Karpas-422 (cell line): ENCODE measurements around the gene PDCD2L. TPM values are rescaled to one million over a fixed set of nuclear protein-coding genes. Genes with fewer than 3 reads are reported as not detected.
"Not testable (repeated sequence)": the region's sequence is repeated elsewhere in the genome, so short reads cannot be mapped to it uniquely, and the experiment has no call there.

Experiments
- DNase-seq: peaks from one replicate; pipeline ENCODE4 v3.0.0-alpha.2; 2015
- H2AFZ ChIP-seq: fragments of 200-600 bp; sonication (generic); 2 replicates; pipeline ENCODE4 v1.6.1; 2014; ENCODE audit warnings: antibody characterized with exemption, low read length, mixed read lengths
- H3K27ac ChIP-seq: fragments of 200-600 bp; sonication (generic); 2 replicates; pipeline ENCODE4 v1.5.1; 2014; ENCODE audit warnings: mild to moderate bottlenecking, low read length, moderate library complexity
- H3K27me3 ChIP-seq: fragments of 200-600 bp; sonication (generic); 2 replicates; pipeline ENCODE4 v1.6.1; 2014; ENCODE audit warnings: low read length, mixed read lengths
- H3K36me3 ChIP-seq: fragments of 200-600 bp; sonication (generic); 2 replicates; pipeline ENCODE4 v1.6.1; 2014; ENCODE audit warnings: low read length, mixed read lengths; ENCODE audit not compliant: insufficient read depth
- H3K4me1 ChIP-seq: fragments of 200-600 bp; sonication (generic); 2 replicates; pipeline ENCODE4 v1.6.1; 2014; ENCODE audit warnings: mild to moderate bottlenecking, low read length, mixed read lengths
- H3K4me2 ChIP-seq: fragments of 200-600 bp; sonication (generic); 2 replicates; pipeline ENCODE4 v1.6.1; 2014; ENCODE audit warnings: low read length, low read depth, mild to moderate bottlenecking; ENCODE audit not compliant: poor library complexity, severe bottlenecking
- H3K4me3 ChIP-seq: fragments of 200-600 bp; sonication (generic); 2 replicates; pipeline ENCODE4 v1.5.1; 2014; ENCODE audit warnings: mild to moderate bottlenecking, antibody characterized with exemption, low read length, mixed read lengths
- H3K79me2 ChIP-seq: fragments of 200-600 bp; sonication (generic); 2 replicates; pipeline ENCODE4 v1.6.1; 2014; ENCODE audit warnings: mild to moderate bottlenecking, low read length, mixed read lengths
- H3K9ac ChIP-seq: fragments of 200-600 bp; sonication (generic); 2 replicates; pipeline ENCODE4 v1.6.0; 2014; ENCODE audit warnings: low read length
- H3K9me2 ChIP-seq: fragments of 200-600 bp; sonication (generic), shearing (Covaris generic); replicated peaks from 2 replicates; pipeline ENCODE4 v1.6.0; 2014; ENCODE audit warnings: mild to moderate bottlenecking, low read length, moderate library complexity; ENCODE audit not compliant: insufficient read depth
- H3K9me3 ChIP-seq: fragments of 300-700, 200-600 bp; sonication (generic); 2 replicates; pipeline ENCODE4 v1.6.1; 2014; ENCODE audit warnings: low read length, mixed read lengths
- H4K20me1 ChIP-seq: fragments of 200-600 bp; sonication (generic); 2 replicates; pipeline ENCODE4 v1.6.1; 2014; ENCODE audit warnings: mild to moderate bottlenecking, antibody characterized with exemption, low read length, low read depth; ENCODE audit not compliant: insufficient read depth
- total RNA-seq: library from RNA; depleted of rRNA; stranded (reverse); fragments of >200 nt; shearing (Covaris generic); gene quantifications from 2 replicates; pipeline ENCODE4 v1.2.3, GENCODE V29; 2014; ENCODE audit warnings: low replicate concordance

Gene PDCD2L
- total RNA-seq, 1 experiment from 2014 or later, result 38.1 TPM

DNA sequence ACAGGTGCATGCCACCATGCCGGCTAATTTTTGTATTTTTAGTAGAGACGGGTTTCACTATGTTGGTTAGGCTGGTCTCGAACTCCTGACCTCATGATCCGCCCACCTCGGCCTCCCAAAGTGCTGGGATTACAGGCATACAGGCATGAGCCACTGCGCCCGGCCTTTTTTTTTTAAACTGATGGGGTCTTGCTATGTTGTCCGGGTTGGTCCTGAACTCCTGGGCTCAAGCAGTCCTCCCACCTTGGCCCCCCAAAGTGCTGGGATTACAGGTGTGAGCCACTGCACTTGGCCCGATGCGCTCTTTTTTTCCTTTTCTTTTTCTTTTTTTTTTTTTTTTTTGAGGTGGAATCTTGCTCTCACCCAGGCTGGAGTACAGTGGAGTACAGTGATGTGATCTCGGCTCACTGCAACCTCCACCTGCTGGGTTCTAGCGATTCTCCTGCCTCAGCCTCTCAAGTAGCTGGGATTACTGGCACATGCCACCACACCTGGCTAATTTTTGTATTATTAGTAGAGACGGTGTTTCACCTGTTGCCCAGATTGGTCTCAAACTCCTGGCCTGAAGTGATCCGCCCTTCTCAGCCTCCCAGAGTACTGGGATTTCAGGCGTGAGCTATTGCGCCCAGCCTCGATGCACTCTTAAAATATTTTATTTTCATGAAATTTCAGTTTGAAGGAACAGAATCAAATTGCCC is 51.7 kb downstream of the PDCD2L start:
- not testable (repeated sequence) for H3K9me2 ChIP-seq, H3K27ac ChIP-seq, H3K27me3 ChIP-seq, H2AFZ ChIP-seq, H3K4me3 ChIP-seq, H3K9ac ChIP-seq, H3K4me2 ChIP-seq, DNase-seq, H3K9me3 ChIP-seq
- peaks cover 80% of the 10 kb centered on the region for H3K79me2 ChIP-seq
- peaks cover 65% of the 10 kb centered on the region for H3K36me3 ChIP-seq
- peaks cover 48% of the 10 kb centered on the region for H3K4me1 ChIP-seq
- peaks cover 35% of the 10 kb centered on the region for H4K20me1 ChIP-seq

DNA sequence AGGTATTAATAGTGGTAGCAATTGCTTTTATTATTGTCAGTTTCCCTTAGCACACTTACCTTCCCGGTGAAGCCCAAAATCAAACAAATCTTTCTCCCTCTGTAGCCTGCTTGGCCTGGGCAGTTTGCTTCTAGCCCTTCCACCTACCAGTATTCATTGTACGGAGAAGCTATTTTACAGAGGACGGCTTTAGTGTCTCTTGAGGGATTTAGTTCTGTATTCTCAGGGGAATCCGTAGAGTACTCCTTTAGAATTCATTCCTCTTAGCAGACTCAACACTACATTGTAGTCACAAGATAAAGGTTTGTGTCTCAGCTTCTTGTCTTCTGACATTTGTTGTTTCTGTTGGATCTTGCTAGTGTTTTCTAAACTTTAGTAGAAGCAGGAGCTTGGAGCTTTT is 53.2 kb downstream of the PDCD2L start:
- peaks cover 87% of the 10 kb centered on the region for H3K79me2 ChIP-seq
- peak; percentile 77 for DNase-seq

DNA sequence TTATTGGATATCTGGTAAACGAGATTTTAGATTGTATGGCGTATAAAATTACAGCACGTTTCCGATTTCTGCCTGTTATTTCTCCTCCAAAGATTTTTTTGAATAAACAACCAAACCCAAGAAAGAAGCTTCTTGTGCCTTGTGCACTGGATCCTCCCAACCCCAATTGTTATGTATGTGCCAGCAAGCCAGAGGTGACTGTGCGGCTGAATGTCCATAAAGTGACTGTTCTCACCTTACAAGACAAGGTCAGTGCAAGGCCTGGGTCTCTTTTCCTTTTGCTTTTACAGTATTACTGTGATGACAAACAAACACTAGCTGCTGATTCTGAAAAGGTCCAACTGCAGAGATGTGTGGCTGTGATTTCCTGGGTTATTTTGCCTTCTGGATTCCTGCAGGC is 54.5 kb downstream of the PDCD2L start:
- H3K4me1 ChIP-seq, result peaks cover 48% of the 10 kb centered on the region
- peaks cover 83% of the 10 kb centered on the region for H3K79me2 ChIP-seq
- H3K36me3 ChIP-seq, result peaks cover 68% of the 10 kb centered on the region
- no peaks in the 10 kb centered on the region for H3K27me3 ChIP-seq
- no peak overlapping the region for H2AFZ ChIP-seq
- no peaks in the 10 kb centered on the region for H3K9me2 ChIP-seq
- H3K9me3 ChIP-seq, result no peaks in the 10 kb centered on the region
- H3K9ac ChIP-seq, result peak overlapping the region; percentile 3; the same call in 1 of the 2 replicates
- H3K27ac ChIP-seq, result peak overlapping the region; percentile 68
- no peak overlapping the region for H3K4me3 ChIP-seq
- peaks cover 44% of the 10 kb centered on the region for H4K20me1 ChIP-seq
- DNase-seq, result no peak
- peak overlapping the region; percentile 43 for H3K4me2 ChIP-seq

More for the DNA sequence above, 53.2 kb downstream of the PDCD2L start:
- Histone ChIP-seq H3K9me2 (no peaks in the 10 kb centered on the region), H4K20me1 (peaks cover 44% of the 10 kb centered on the region), H2AFZ (no peak overlapping the region), H3K9ac (no peak overlapping the region), H3K9me3 (no peaks in the 10 kb centered on the region), H3K27me3 (no peaks in the 10 kb centered on the region), H3K36me3 (peaks cover 71% of the 10 kb centered on the region), H3K4me1 (peaks cover 48% of the 10 kb centered on the region), H3K27ac (peak overlapping the region; percentile 18; the same call in 1 of the 2 replicates), H3K4me2 (peak overlapping the region; percentile 14), H3K4me3 (no peak overlapping the region)

DNA sequence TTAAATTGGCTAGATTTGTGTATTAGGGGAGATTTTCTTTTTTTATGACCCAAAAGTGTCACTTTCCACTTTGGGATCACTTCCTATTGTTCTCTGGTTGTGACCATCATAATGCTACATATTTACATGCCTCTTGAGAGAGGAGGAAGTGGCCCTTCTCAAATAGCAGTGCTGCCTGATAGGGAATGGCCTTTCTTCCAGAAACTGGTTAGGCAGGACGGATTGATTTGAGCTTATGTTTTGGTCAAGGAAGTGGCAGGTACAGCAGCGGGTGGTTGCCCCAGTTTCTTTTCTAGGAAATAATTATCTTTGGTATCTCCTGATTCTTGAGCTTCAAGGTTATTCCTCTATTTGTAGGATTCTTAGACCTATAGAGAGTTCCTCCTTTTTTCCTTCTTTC is 55.4 kb downstream of the PDCD2L start:
- peaks cover 61% of the 10 kb centered on the region for H3K36me3 ChIP-seq

DNA sequence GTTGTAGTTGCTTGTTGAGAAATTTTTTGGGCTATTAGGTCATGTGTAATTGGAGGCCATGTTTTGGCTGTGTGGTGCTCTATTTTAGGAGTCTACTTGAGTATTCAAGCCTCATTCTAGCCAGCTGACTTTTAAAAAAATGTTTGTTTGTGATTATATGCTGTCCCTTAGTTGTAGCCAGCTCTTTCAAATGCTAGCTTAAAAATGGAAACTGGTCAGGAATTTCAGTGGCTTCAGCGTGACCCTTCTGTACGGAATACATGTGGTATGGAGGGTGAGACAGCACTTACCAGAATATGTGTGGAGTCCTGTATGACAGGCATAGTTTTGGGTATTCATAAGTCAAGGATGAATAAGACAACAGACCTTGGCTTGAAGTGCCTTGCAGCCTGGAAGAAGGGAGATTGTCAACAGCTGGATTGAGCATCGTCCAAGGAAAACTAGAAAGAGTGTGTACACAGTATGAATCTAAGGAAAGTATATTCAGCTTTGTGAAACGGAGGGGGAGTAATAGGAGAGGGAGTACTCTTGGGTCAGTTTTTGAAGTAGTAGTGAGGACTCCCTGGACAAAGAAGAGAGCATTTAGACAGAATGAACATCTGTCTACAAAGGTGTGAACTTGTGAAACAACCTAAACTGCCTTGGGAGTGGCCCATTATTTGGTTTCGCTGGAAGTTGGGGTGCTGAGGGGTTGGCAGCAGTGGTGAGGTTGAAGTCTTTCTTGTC is 57.3 kb downstream of the PDCD2L start:
- Histone ChIP-seq H3K4me1 (peaks cover 32% of the 10 kb centered on the region), H2AFZ (no peak overlapping the region), H3K9me2 (no peaks in the 10 kb centered on the region), H3K4me2 (no peak overlapping the region), H3K4me3 (no peak overlapping the region), H3K9ac (no peak overlapping the region), H3K79me2 (peaks cover 72% of the 10 kb centered on the region), H3K27me3 (no peaks in the 10 kb centered on the region), H3K27ac (no peak overlapping the region), H4K20me1 (peaks cover 36% of the 10 kb centered on the region), H3K9me3 (no peaks in the 10 kb centered on the region), H3K36me3 (peaks cover 68% of the 10 kb centered on the region)
- DNase-seq, result no peak

More for the DNA sequence above, 55.4 kb downstream of the PDCD2L start:
- no peaks in the 10 kb centered on the region for H3K9me3 ChIP-seq
- peaks cover 77% of the 10 kb centered on the region for H3K79me2 ChIP-seq
- H2AFZ ChIP-seq, result no peak overlapping the region
- H3K27ac ChIP-seq, result peak overlapping the region; percentile 68
- no peak overlapping the region for H3K4me3 ChIP-seq
- no peaks in the 10 kb centered on the region for H3K9me2 ChIP-seq
- H3K4me2 ChIP-seq, result peak overlapping the region; percentile 43
- no peaks in the 10 kb centered on the region for H3K27me3 ChIP-seq
- H4K20me1 ChIP-seq, result peaks cover 44% of the 10 kb centered on the region
- H3K9ac ChIP-seq, result no peak overlapping the region
- H3K4me1 ChIP-seq, result peaks cover 45% of the 10 kb centered on the region
- DNase-seq, result no peak

DNA sequence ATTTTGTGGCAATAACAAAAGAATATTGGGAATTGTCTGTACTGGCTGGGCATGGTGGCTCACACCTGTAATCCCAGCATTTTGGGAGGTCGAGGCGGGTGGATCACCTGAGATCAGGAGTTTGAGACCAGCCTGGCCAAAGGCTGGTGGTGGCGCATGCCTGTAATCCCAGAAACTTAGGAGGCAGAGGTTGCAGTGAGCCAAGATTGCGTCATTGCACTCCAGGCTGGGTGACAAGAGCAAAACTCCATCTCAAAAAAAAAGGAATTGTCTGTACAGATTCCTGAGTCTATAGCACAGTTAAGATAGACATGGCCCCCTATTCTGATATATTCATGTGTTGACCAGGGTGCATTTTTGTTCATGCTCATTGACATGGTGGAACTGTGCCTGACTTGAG is 60.6 kb downstream of the PDCD2L start:
- not testable (repeated sequence) for H3K4me2 ChIP-seq, H3K9ac ChIP-seq, H2AFZ ChIP-seq, H3K4me1 ChIP-seq, DNase-seq, H3K9me3 ChIP-seq, H3K27ac ChIP-seq, H3K4me3 ChIP-seq, H3K27me3 ChIP-seq, H3K9me2 ChIP-seq
- peaks cover 76% of the 10 kb centered on the region for H3K36me3 ChIP-seq
- H4K20me1 ChIP-seq, result peaks cover 19% of the 10 kb centered on the region
- peaks cover 45% of the 10 kb centered on the region for H3K79me2 ChIP-seq

DNA sequence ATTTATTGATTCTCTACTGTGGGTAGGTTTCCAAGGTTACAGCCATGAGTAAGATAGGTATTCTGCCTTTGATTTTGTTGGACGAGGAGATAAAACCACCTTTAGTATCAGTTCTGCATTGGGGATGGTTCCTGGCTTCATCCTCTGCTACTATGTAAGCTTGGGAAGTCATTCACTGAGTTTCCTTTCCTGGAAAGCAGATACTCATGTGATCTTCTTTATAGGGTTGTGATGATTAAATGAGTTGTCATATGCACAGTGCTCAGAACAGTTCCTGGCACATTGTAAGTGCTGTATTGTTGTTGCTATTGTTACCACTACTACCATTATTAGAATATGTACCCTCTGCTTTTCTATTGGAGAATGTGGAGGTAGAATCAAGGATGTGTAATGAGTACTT is 64.2 kb downstream of the PDCD2L start:
- Histone ChIP-seq H3K4me1 (no peaks in the 10 kb centered on the region), H3K27me3 (no peaks in the 10 kb centered on the region), H3K4me3 (no peak overlapping the region), H3K27ac (no peak overlapping the region), H3K9me3 (no peaks in the 10 kb centered on the region), H2AFZ (no peak overlapping the region), H4K20me1 (no peaks in the 10 kb centered on the region), H3K36me3 (peaks cover 64% of the 10 kb centered on the region), H3K9me2 (no peaks in the 10 kb centered on the region), H3K9ac (no peak overlapping the region), H3K4me2 (no peak overlapping the region), H3K79me2 (peaks cover 13% of the 10 kb centered on the region)
- DNase-seq, result no peak

DNA sequence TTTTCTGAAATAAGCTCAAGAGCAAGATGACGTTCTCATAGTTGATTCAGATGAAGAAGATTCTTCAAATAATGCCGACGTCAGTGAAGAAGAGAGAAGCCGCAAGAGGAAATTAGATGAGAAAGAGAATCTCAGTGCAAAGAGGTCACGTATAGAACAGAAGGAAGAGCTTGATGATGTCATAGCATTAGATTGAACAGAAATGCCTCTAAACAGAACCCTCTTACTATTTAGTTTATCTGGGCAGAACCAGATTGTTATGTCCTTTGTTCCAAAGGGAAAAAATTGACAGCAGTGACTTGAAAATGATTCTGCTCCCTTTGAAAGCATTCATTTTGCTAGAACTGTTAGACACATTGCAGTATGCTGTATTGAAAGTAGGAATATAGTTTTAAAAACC is 64.8 kb downstream of the PDCD2L start:
- H3K4me1 ChIP-seq, H3K27ac ChIP-seq, DNase-seq, H3K79me2 ChIP-seq, H3K27me3 ChIP-seq, H4K20me1 ChIP-seq, H3K4me3 ChIP-seq, H3K9me2 ChIP-seq, H2AFZ ChIP-seq, H3K9ac ChIP-seq, H3K4me2 ChIP-seq, H3K9me3 ChIP-seq: not testable (repeated sequence)
- peaks cover 59% of the 10 kb centered on the region for H3K36me3 ChIP-seq
